22Rv1 (cell line): ENCODE measurements around the gene TFCP2L1.

Experiments used
- H3K27ac ChIP-seq: fragments of 450-650 bp; 2 replicates; pipeline ENCODE4 v1.5.1; 2017
- ZFX ChIP-seq: fragments of 450-650 bp; IDR thresholded peaks from 2 replicates; pipeline ENCODE4 v1.6.1; 2017; ENCODE audit warnings: antibody characterized with exemption, borderline replicate concordance
- TF ChIP-seq, protein P1 (sequence below): fragments of 450-650 bp; IDR thresholded peaks from 2 replicates; pipeline ENCODE4 v1.5.1; 2017; ENCODE audit warnings: mild to moderate bottlenecking

Gene TFCP2L1

DNA sequence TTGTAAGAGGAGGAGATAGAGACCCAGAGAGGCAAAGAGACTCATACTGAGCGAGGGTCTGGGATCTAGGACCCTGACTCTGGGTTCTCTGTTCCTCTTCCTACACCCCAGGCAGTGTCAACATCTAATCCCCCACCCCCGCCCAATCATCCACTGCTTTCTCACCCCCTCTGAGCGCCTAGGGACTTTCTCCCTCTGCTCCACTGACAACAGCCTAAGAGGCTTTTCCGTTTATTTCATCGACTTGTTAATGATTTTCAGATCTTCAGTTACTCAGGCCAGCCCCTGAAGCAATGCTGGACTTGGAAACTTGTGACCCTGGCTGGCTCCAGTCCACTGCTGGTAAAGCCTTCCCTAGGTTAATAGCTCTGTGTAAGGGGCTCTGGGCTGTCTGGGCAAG, 65.1 kb downstream of the TFCP2L1 start:
- no peak overlapping the region for H3K27ac ChIP-seq
- no peak for TF ChIP-seq ZFX
- TF ChIP-seq, protein P1, sequence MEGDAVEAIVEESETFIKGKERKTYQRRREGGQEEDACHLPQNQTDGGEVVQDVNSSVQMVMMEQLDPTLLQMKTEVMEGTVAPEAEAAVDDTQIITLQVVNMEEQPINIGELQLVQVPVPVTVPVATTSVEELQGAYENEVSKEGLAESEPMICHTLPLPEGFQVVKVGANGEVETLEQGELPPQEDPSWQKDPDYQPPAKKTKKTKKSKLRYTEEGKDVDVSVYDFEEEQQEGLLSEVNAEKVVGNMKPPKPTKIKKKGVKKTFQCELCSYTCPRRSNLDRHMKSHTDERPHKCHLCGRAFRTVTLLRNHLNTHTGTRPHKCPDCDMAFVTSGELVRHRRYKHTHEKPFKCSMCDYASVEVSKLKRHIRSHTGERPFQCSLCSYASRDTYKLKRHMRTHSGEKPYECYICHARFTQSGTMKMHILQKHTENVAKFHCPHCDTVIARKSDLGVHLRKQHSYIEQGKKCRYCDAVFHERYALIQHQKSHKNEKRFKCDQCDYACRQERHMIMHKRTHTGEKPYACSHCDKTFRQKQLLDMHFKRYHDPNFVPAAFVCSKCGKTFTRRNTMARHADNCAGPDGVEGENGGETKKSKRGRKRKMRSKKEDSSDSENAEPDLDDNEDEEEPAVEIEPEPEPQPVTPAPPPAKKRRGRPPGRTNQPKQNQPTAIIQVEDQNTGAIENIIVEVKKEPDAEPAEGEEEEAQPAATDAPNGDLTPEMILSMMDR = no peak

DNA sequence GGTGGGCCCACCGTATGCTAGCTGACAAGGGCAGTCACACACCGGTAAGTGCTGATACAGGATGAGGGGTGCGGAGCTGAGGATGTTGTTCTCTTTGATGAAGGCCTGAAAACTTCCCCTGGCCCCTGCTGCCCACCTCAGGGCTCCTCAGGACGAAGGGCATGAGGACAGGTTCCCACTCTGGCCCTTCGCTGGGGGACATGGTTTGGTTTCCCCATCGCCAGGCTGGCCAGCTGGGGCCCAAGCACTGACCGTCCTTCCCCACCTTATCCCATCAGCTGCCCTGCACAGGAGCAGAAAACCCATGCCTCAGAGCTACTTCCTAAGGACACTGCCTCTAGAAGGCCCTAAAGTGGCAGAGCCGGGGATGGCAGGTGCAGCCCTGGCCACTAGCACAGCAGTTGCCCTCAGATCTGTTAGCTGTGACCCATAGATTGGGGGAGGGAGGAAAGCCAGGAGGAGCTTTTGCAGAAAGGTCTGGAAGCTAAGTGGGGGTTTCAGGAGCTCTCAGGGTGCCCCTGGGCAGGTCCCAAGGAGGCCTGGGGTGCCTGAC, 66.5 kb downstream of the TFCP2L1 start:
- H3K27ac ChIP-seq = no peak overlapping the region
- no peak for TF ChIP-seq ZFX
- TF ChIP-seq, protein P1 = no peak

DNA sequence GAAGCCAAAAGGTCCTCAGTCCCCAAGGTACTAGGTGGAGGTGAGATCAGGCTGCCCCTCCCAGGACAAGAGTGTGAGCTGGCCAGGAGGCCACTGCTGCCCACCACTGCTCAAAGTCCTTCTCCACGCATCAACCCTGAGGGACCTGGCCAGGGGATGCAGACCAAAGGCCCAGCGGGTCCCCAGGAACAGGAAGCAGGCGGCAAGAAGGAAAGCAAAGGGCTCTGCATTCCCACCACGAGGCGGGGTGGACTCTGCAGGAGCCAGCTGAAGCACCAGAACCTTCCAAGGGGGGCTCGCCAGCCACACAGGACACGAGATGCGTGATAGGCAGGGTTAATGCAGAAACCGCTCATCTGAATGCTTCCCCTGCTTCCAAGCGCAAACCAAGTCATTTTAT, 67.4 kb downstream of the TFCP2L1 start:
- no peak overlapping the region for H3K27ac ChIP-seq
- no peak for TF ChIP-seq ZFX
- TF ChIP-seq, protein P1 = no peak

DNA sequence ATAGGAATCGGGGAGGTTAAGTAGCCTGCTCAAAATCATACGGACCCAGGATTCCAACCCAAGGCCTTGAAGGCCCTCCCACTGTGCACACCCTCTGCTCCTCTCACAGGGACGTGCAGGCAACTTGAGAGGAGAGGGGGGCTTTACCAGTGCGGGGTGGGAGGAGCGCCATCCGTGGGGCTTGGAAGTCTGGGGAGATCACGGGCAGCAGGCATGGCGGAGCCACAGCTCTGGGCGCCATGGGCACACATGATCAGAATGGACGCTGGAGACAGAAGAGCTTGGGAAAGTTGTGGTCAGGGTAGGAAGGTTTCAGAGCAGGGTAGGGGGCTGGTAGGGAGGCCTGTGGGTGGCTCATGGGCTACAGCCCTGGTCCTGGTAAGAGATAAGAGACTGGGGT, 70.7 kb downstream of the TFCP2L1 start:
- no peak for TF ChIP-seq ZFX
- TF ChIP-seq, protein P1 = no peak
- H3K27ac ChIP-seq = no peak overlapping the region

DNA sequence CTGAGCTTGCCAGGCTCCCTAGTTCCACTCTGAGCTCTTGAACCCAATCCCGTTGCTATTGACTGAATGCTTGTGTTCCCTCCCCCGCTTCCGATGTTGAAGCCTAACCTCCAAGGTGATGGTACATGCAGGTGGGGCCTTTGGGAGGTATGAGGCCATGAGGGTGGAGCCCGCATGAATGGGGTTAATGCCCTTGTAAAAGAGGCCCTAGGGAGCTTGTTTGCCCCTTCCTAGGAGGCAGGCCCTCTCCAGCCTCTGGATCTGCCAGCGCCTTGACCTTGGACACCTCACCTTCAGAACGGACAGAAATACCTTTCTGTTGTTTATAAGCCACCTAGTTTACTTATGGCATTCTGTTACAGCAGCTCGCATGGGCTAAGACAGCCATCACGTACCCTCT, 71.6 kb downstream of the TFCP2L1 start:
- H3K27ac ChIP-seq = no peak overlapping the region
- TF ChIP-seq ZFX = no peak
- TF ChIP-seq, protein P1 = no peak

DNA sequence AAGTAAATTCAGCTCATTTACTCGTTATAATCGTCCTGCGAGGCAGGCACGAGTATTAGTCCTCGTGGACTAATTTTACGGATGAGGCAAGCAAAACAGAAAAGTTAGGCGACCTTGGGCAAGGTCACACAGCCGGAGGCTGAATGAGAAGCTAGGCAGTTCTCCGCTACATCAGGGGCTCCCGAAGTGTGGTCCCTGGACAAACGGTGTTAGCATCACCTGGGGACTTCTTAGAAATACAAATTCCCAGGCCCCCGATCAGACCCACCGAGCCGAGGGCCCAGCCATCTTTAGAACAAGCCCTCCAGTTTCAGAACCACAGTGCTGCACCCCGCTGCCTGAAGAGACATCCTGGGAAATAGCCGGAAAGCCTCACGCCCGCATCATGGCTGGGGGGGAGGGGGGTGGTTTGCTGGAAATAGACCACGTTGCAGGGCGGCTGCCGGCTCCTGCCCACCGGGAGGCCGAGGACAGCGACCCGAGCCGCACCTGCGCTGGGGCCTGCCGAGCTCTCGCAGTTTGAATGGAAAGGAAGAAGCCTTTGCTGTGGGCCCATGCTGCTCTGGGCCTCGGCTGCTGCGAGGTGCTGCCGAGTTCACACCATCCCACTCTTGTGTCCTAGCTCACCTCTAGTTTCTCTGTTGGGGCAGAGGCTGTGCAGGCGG, 72.2 kb downstream of the TFCP2L1 start:
- no peak overlapping the region for H3K27ac ChIP-seq
- no peak for TF ChIP-seq ZFX
- TF ChIP-seq, protein P1 = no peak

DNA sequence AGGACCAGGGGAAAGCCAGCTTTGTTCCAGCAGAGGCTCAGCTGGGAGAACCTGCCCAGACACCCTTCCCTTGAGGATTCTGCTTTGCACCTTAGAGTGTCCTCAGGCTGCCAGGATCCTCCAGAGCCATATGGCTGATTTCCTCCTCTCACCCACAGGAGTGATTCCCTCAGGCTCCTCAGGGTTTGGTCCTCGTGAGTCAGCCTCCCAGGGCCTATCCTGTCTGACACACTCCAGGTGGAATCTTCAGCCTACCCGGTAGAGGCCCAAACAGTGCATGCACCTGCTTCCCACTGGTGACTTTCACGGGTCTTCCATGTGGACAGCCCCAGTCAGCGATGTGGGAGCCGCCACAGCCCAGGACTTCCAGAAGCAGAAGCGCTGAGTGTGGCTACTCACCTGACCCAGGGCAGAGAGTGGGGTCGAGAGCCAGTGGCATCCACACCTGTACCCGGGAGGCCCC, 73.3 kb downstream of the TFCP2L1 start:
- TF ChIP-seq ZFX = no peak
- TF ChIP-seq, protein P1 = no peak

More for the DNA sequence above, 73.3 kb downstream of the TFCP2L1 start:
- H3K27ac ChIP-seq = no peak overlapping the region
